GM19455 (cell line): ENCODE measurements around the gene PSORS1C1.
"Not testable (repeated sequence)": the region's sequence is repeated elsewhere in the genome, so short reads cannot be mapped to it uniquely, and the experiment has no call there.

Source experiments
- ATAC-seq: cut with Tn5 transposase; IDR thresholded peaks from one replicate; pipeline ENCODE4 v1.9.1; 2021; ENCODE audit not compliant: unreplicated experiment

The PSORS1C1 gene

DNA sequence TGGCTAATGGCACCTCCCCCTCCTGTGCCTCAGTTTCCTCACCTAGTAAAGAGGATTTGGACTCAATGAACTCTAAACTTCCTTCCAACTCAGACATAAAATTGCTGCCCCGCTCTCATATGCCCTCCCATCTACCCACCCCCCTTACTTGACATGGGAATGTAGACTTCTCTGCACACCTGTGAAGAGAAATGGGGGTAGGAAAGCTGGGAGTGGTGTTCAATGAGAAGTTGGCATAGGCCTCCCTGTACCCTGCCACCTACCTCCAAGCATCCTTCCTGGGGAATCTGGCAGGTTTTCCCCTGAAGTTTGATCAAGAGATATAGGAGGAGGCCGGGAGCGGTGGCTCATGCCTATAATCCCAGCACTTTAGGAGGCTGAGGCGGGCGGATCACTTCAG, 59.8 kb downstream of the PSORS1C1 start:
- no peak for ATAC-seq

DNA sequence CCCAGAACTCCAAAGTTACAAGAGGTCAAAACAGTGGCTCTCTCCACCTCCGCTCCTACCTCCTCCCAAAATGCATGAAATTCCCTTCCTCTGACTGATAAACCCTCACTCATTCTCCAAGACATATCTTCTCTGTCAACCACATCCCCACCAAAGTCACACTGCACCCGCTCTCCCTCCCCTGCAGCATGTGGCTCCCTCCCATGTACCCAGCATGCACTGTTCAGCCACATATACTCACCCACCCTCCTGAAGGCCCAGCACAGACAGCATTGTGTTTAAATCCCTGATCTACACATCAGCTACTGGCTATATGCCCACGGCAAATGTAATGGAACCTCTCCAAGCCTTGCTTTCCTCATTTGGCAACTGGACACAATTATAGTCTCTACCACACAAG, 61.4 kb downstream of the PSORS1C1 start:
- ATAC-seq, result no peak

DNA sequence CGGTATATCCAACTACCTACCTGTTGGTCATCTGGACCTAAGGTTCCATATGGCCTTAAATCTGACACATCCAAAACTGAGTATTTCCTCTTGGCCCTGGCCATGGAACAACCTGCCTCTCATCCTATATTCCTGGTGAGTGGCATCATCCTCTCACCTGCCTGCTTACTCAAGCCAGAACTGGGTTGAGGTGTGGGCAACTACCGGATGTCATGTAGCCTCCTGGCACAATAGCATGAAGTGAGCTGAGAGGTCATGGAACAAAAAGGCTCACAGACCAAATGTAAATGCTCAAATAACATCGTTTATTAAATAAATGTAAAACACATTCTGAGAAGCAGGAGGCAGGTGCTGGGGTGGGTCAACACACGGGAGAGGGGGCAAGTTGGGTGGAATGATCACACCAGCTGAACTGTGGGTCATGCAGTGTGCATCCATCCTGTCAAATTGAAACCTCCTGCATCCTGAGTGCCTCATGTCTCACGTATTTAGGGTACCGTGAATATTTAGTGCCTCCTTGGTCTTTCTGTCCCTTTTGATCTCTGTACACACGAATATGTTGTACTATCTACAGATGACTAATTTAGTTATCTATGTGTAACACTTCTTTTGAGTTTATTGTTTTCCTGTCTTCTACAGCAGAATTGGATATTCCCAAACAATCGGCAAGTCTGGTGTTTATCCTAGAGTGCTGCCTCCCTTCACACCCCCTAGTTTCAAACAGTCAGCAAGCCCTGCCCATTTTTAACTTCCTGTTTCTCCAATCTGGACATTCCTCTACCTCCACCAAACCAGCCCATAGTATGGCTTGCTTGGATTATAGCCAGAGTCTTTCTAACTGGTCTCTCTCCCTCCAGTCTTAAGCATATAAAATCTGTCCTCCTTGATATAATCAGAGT, 63.8 kb downstream of the PSORS1C1 start:
- ATAC-seq, result no peak

DNA sequence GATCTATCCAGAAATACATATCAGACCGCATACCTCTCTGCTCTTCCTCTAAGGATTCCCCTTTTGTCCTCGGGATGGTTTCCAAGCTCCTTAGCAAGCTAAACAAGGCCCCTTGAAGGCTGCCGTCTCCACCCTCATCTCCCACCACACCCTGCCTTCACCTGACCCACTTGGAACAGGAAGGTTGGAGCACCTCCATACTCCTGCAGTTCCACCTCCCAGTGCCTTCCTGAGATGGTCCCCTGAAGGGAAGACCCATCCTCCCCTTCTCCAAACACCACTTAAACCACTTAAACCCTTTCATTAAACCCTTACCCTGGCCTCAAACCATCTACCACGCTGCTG, 64.4 kb downstream of the PSORS1C1 start:
- ATAC-seq, result no peak

DNA sequence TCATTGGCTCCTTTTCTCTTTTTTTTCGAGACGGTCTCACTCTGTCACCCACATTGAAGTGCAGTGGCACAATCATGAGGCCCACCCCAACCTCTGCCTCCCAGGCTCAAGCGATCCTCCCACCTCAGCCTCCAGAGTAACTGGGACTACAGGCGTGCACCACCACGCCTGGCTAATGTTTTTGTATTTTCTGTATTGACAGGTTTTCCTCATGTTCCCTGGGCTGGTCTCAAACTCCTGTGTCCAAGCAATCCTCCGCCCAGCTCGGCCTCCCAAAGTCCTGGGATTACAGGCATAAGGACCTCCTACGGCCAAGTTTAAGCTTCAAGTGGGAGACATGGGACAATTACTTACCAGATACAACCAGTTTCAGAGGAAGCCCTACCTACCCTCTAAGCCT, 65.3 kb downstream of the PSORS1C1 start:
- ATAC-seq, result no peak

DNA sequence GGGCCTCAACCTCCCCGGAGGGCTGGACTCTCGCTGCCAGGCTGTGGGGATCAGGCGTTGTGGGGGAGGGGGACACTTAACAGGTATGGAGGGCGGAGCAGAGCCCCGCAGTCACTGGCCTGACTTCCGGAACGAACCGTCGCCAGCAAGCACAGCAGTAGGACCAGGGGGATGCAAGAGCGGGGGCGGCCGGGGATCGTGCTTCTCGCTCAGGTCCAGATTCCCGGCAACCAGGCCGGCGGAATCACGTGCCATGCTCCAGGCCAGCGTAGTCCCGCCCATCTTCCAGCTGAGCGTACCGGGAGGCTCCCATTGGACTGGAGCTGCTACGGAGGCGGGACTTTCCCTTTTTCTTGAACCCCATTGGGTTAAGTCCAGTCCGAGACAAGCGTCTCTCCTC, 65.9 kb downstream of the PSORS1C1 start:
- no peak for ATAC-seq

DNA sequence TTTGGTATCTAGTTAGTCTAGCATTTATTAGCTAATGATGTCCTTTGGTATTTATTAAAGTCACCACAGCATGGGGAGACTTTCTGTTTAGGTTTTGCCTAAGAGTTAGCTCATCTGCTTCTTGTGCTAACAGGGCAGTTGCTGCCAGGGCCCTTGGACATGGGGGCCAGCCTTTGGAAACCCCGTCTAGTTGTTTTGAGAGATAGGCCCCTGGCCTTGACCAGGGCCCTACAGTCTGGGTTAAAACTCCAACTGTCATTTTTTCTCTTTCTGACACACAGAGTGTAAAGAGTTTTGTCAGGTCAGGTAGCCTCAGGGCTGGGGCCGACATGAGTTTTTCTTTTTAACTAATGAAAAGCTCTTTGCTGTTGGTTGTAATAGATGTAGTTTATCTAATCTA, 68.7 kb downstream of the PSORS1C1 start:
- ATAC-seq, result not testable (repeated sequence)

DNA sequence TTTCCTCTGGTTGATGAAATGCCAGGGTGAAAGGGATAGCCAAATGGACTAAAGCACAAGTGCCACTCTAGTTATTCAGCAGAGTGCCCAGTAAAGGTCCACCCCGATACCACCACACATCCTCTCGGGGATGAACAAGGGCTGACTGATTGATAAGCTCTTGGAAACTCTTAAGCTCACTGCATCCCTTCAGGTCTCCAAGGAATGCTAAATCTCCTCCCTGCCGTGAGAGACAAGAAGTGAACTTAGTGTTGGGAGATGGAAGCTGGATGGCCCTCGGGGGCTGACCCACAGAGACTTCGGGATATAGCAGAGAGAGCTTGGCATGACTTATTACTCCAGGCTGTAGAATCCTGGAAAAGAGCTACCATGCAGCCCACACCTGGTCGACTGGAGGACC, 69.3 kb downstream of the PSORS1C1 start:
- not testable (repeated sequence) for ATAC-seq

DNA sequence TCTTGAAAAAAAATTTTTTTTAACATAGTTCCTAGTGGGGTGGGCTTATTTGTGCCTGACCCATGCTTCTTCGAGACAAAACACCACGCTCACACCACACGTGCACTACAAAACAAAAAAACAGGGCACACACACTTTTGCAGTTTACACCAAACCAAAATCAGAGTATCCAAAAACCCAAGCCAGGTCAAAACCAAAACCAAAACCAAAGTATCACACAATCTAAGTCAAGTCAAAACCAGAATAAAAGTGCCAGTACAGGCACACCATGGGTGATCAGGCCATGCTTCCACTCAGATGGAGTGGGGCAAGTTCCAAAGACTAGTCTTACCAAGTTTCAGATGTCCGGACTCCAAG, 71.1 kb downstream of the PSORS1C1 start:
- ATAC-seq, result not testable (repeated sequence)

DNA sequence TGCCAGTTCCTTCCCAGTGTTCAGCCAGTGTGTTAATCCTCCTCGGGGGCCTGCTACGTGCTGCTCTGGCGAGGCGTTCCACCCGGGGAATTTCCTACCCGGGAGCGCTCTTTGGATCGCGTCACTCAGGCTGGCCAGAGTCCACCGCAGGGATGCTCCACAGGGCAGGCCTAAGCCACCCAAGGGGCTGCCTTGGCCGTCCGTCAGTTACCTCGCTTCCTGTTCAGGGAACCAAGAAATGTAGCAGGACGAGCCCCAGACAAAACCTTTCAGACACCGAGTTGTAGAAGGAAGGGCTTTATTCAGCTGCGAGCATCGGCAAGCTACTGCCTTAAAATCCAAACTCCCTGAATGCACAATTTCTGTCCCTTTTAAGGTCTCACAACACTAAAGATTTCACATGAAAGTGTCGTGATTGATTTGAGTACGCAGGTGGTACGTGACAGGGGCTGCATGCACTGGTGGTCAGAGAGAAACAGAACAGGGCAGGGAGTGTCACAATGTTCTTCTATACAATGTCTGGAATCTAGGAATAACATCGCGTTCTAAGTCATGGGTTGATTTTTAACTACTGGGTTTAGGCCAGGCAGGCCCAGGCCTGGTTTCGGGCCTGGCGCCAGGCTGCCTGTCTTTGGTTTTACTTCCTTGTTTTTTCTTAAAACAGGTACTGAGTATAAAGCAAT, 71.6 kb downstream of the PSORS1C1 start:
- ATAC-seq, result no peak

DNA sequence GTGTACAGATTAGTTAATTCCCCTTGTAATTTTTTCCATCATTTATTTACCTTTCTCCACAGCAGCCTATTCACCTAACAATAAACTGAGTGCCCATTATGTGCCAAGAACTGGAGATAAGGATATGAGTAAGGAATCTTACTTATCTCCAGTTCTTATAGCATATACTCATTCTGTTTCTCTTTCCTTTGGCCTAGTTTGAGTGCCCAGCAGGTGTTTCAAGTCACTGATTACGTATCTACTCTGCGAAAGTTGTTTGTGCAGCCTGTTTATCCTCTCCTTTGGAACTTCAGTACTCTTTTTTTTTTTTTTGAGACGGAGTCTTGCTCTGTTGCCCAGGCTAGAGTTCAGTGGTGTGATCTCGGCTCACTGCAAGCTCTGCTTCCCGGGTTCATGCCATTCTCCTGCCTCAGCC, 73.2 kb downstream of the PSORS1C1 start:
- no peak for ATAC-seq

DNA sequence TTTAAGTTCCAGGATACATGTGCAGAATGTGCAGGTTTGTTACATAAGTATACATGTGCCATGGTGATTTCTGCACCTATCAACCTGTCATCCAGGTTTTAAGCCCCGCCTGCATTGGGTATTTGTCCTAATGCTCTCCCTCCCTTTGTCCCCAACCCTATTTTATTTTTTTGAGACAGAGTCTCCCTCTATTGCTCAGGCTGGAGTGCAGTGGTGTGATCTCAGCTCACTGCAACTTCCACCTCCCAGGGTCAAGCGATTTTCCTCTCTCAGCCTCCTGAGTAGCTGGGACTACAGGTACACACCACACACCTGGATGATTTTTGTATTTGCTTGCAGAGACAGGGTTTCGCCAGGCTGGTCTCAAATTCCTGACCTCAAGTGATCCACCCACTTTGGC, 74.6 kb downstream of the PSORS1C1 start:
- ATAC-seq, result not testable (repeated sequence)
